ENCODE data around the gene PIK3R1. TPM values are rescaled to one million over a fixed set of nuclear protein-coding genes. Genes with fewer than 3 reads are reported as not detected.

Gene PIK3R1
- total and polyA plus RNA-seq, 3 donors from 2014 or later, result 16.9 to 63.7 (median 48.1) TPM

GRCh38 chr5:68222310-68222709 is 6.8 kb downstream of the PIK3R1 start:
- Histone ChIP-seq H3K27ac (no peak overlapping the region), H3K27me3 (no peaks in the 10 kb centered on the region), H3K36me3 (ENCODE audit: low read depth, missing control alignments) (no peaks in the 10 kb centered on the region), H3K9me3 (no peaks in the 10 kb centered on the region), H3K4me1 (peaks cover 18% of the 10 kb centered on the region), H3K4me3 (no peak overlapping the region)
- 81 to 90% methylated on average over 3 of the region's 3 CpGs for WGBS, 2 donors
- intact Hi-C loops (cut with DNase I; ENCODE audit: low total_unique reads), result no loop called here
- TF ChIP-seq POLR2A (IDR thresholded peaks at IDR 0.05), result no peak
- TF ChIP-seq, protein P1, sequence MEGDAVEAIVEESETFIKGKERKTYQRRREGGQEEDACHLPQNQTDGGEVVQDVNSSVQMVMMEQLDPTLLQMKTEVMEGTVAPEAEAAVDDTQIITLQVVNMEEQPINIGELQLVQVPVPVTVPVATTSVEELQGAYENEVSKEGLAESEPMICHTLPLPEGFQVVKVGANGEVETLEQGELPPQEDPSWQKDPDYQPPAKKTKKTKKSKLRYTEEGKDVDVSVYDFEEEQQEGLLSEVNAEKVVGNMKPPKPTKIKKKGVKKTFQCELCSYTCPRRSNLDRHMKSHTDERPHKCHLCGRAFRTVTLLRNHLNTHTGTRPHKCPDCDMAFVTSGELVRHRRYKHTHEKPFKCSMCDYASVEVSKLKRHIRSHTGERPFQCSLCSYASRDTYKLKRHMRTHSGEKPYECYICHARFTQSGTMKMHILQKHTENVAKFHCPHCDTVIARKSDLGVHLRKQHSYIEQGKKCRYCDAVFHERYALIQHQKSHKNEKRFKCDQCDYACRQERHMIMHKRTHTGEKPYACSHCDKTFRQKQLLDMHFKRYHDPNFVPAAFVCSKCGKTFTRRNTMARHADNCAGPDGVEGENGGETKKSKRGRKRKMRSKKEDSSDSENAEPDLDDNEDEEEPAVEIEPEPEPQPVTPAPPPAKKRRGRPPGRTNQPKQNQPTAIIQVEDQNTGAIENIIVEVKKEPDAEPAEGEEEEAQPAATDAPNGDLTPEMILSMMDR (IDR thresholded peaks at IDR 0.05), result no peak
- no peak for DNase-seq

- DNase-seq, result no peak
- Histone ChIP-seq H3K4me3 (no peak overlapping the region), H3K4me1 (peaks cover 18% of the 10 kb centered on the region), H3K36me3 (ENCODE audit: low read depth, missing control alignments) (no peaks in the 10 kb centered on the region), H3K9me3 (no peaks in the 10 kb centered on the region), H3K27ac (no peak overlapping the region), H3K27me3 (no peaks in the 10 kb centered on the region)
- TF ChIP-seq POLR2A (IDR thresholded peaks at IDR 0.05), result no peak
- TF ChIP-seq, protein P1 (IDR thresholded peaks at IDR 0.05), result no peak
- WGBS, 2 donors, result 87 to 94% methylated on average over 4 of the region's 4 CpGs
- intact Hi-C loops (cut with DNase I; ENCODE audit: low total_unique reads), result no loop called here
These were observed 7.3 kb downstream of the PIK3R1 start for GRCh38 chr5:68222824-68223354.

DNA sequence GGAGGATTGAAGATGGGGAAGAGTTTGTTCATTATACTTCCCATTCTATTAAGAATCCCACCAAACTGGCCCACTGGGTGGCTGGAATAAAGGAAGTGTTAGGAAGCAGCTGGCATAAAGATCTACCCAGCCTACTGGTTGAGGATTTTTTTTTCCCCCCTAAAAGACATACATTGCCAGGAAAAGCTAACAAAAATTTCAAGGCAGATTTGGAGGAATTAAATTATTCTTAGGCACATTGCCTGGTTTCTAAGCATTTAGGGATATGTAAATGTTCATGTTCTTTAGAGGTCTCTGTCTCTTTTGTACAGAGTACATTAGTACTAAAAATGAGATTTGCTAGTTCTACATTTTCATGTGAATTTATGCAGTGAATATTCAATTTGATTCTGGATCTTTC is 8.3 kb downstream of the PIK3R1 start:
- Histone ChIP-seq H3K4me1 (peaks cover 11% of the 10 kb centered on the region), H3K27ac (no peak overlapping the region), H3K27me3 (no peaks in the 10 kb centered on the region), H3K4me3 (no peak overlapping the region), H3K36me3 (ENCODE audit: low read depth, missing control alignments) (no peaks in the 10 kb centered on the region), H3K9me3 (no peaks in the 10 kb centered on the region)
- intact Hi-C loops (cut with DNase I; ENCODE audit: low total_unique reads), result no loop called here
- TF ChIP-seq POLR2A (IDR thresholded peaks at IDR 0.05), result no peak
- TF ChIP-seq, protein P1 (IDR thresholded peaks at IDR 0.05), result no peak
- no peak for DNase-seq

DNA sequence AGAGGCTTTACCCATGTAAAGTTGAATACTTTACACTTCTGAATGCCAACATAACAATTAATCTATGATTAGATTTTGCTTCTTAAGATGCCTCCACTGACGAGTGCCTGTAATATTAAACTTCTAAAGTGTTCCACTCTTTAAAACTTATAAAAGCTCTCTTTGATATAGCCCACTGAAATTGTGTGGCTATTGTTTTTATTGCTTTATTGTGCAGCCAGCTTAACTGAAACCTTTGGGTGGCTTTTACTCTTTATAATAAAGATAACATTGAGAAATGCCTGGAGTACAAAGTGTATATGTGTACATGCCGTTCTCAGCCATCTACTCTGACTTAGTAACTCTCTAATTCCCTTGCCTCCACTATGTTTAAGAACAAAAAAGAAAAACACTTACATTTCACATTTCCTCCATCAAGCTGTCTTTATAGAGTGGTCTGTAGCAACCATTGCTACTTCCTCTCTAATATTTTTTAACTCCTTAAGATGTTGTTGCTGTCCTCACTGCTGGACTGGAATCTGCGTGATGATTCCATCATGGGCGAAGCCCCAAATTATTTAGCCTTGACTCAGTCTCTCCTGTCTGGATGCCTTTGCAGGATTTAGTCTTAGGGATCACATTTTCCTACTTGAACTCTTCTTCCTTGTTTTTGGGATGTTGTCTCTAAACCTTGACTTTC is 9.1 kb downstream of the PIK3R1 start:
- no peak overlapping the region for H3K27ac ChIP-seq
- H3K4me3 ChIP-seq, result no peak overlapping the region

More for the DNA sequence above, 9.1 kb downstream of the PIK3R1 start:
- Histone ChIP-seq H3K36me3 (ENCODE audit: low read depth, missing control alignments) (no peaks in the 10 kb centered on the region), H3K9me3 (no peaks in the 10 kb centered on the region), H3K27me3 (no peaks in the 10 kb centered on the region), H3K4me1 (peaks cover 8% of the 10 kb centered on the region)
- DNase-seq, result no peak
- 57% methylated on average over 4 of the region's 4 CpGs for WGBS, 2 donors
- intact Hi-C loops (cut with DNase I; ENCODE audit: low total_unique reads), result no loop called here
- no peak for TF ChIP-seq POLR2A (IDR thresholded peaks at IDR 0.05)
- TF ChIP-seq, protein P1 (IDR thresholded peaks at IDR 0.05), result no peak
